HG02571 (cell line): ENCODE data around the gene TVP23A.
"Not testable (repeated sequence)": the region's sequence is repeated elsewhere in the genome, so short reads cannot be mapped to it uniquely, and the experiment has no call there.

Source experiments
- ATAC-seq: cut with Tn5 transposase; IDR thresholded peaks from one replicate; pipeline ENCODE4 v1.9.1; 2021; ENCODE audit warnings: mild to moderate bottlenecking, moderate library complexity; ENCODE audit not compliant: unreplicated experiment

The TVP23A gene

GRCh38 chr16:10806698-10807097, 11.9 kb downstream of the TVP23A start:
- no peak for ATAC-seq

- ATAC-seq = no peak
Measured at GRCh38 chr16:10805334-10805733, 13.3 kb downstream of the TVP23A start.

- no peak for ATAC-seq
Measured at GRCh38 chr16:10799736-10800135, 18.9 kb downstream of the TVP23A start.

GRCh38 chr16:10791048-10791447, 27.5 kb downstream of the TVP23A start:
- no peak for ATAC-seq

GRCh38 chr16:10788630-10789029, 30.0 kb downstream of the TVP23A start:
- ATAC-seq = not testable (repeated sequence)

GRCh38 chr16:10787304-10787703, 31.3 kb downstream of the TVP23A start:
- no peak for ATAC-seq

- no peak for ATAC-seq
Measured at GRCh38 chr16:10782628-10783027, 36.0 kb downstream of the TVP23A start.

- ATAC-seq = no peak
Measured at GRCh38 chr16:10780628-10781027, 38.0 kb downstream of the TVP23A start.

GRCh38 chr16:10779908-10780307, 38.7 kb downstream of the TVP23A start:
- ATAC-seq = not testable (repeated sequence)

GRCh38 chr16:10777356-10777755, 41.2 kb downstream of the TVP23A start:
- no peak for ATAC-seq

- not testable (repeated sequence) for ATAC-seq
Measured at GRCh38 chr16:10776923-10777322, 41.7 kb downstream of the TVP23A start.

GRCh38 chr16:10776280-10776679, 42.3 kb downstream of the TVP23A start:
- ATAC-seq = peak; percentile 65

- no peak for ATAC-seq
Measured at GRCh38 chr16:10770907-10771306, 47.7 kb downstream of the TVP23A start.

- ATAC-seq = no peak
Measured at GRCh38 chr16:10769381-10769780, 49.2 kb downstream of the TVP23A start.

GRCh38 chr16:10767127-10767526, 51.5 kb downstream of the TVP23A start:
- ATAC-seq = no peak

- ATAC-seq = no peak
Measured at GRCh38 chr16:10765772-10766171, 52.8 kb downstream of the TVP23A start.

- no peak for ATAC-seq
Measured at GRCh38 chr16:10763456-10763855, 55.1 kb downstream of the TVP23A start.

- ATAC-seq = no peak
Measured at GRCh38 chr16:10762336-10763016, 56.1 kb downstream of the TVP23A start.

- ATAC-seq = no peak
Measured at GRCh38 chr16:10761373-10761772, 57.2 kb downstream of the TVP23A start.

- ATAC-seq = no peak
Measured at GRCh38 chr16:10760858-10761257, 57.7 kb downstream of the TVP23A start.

GRCh38 chr16:10756574-10756973, 62.0 kb downstream of the TVP23A start:
- ATAC-seq = no peak

GRCh38 chr16:10754941-10755340, 63.7 kb downstream of the TVP23A start:
- ATAC-seq = no peak

GRCh38 chr16:10753670-10754069, 64.9 kb downstream of the TVP23A start:
- no peak for ATAC-seq
